C4-2B (cell line): Measurements from ENCODE around the gene DNAH17.

Experiments used
- H3K27ac ChIP-seq: fragments of 450-650 bp; 2 replicates; pipeline ENCODE4 v1.5.1; 2017
- ZFX ChIP-seq: fragments of 450-650 bp; IDR thresholded peaks from 2 replicates; pipeline ENCODE4 v1.6.1; 2017
- TF ChIP-seq, protein P1 (sequence below): fragments of 450-650 bp; conservative IDR thresholded peaks from 2 replicates; pipeline ENCODE4 v1.5.1; 2017; ENCODE audit warnings: mild to moderate bottlenecking

The DNAH17 gene

GRCh38 chr17:78522031-78522809 lies 55.0 kb downstream of the DNAH17 start:
- no peak overlapping the region for H3K27ac ChIP-seq
- TF ChIP-seq, protein P1, sequence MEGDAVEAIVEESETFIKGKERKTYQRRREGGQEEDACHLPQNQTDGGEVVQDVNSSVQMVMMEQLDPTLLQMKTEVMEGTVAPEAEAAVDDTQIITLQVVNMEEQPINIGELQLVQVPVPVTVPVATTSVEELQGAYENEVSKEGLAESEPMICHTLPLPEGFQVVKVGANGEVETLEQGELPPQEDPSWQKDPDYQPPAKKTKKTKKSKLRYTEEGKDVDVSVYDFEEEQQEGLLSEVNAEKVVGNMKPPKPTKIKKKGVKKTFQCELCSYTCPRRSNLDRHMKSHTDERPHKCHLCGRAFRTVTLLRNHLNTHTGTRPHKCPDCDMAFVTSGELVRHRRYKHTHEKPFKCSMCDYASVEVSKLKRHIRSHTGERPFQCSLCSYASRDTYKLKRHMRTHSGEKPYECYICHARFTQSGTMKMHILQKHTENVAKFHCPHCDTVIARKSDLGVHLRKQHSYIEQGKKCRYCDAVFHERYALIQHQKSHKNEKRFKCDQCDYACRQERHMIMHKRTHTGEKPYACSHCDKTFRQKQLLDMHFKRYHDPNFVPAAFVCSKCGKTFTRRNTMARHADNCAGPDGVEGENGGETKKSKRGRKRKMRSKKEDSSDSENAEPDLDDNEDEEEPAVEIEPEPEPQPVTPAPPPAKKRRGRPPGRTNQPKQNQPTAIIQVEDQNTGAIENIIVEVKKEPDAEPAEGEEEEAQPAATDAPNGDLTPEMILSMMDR: no peak
- TF ChIP-seq ZFX: no peak

DNA sequence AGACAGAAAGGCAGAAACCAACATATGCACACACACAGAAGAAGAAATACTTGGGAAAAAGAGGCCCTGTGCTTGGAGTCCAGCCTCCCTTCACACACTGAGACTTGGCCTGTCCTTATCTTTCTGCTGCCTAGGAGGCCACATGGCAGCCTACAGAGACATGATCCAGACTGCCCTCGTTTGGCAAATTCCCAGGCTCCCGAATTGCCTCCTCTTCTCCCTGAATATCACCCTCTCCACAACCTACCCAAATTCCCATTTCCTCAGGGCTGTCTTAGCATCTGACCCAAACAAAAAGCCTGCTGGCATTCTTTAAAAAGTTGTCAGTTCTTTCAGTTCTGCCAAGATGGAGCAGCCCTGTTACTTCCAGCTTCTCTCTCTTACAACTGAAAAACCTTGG lies 59.8 kb downstream of the DNAH17 start:
- TF ChIP-seq, protein P1: no peak
- H3K27ac ChIP-seq: no peak overlapping the region

DNA sequence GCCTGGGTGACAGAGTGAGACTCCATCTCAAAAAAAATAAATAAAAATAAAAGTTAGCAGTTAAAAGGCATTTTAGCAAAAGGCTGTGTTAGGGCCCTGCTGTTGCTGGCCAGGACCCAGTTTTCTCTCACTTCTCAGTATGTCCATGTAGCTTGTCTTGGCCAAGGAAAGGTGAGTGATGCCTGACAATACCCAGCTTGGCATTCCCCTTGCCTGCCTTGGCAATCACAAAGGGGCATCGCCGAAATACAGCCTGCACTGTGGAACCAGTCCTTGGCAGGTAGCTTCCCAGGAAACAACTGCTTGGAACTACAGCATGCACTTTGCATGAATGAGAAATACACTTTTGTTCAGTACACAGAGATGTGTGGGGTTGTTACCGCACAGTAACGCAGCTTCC lies 61.7 kb downstream of the DNAH17 start:
- TF ChIP-seq, protein P1: no peak
- TF ChIP-seq ZFX: no peak
- H3K27ac ChIP-seq: no peak overlapping the region

GRCh38 chr17:78514521-78514920 lies 62.7 kb downstream of the DNAH17 start:
- TF ChIP-seq, protein P1: no peak
- TF ChIP-seq ZFX: no peak
- no peak overlapping the region for H3K27ac ChIP-seq

DNA sequence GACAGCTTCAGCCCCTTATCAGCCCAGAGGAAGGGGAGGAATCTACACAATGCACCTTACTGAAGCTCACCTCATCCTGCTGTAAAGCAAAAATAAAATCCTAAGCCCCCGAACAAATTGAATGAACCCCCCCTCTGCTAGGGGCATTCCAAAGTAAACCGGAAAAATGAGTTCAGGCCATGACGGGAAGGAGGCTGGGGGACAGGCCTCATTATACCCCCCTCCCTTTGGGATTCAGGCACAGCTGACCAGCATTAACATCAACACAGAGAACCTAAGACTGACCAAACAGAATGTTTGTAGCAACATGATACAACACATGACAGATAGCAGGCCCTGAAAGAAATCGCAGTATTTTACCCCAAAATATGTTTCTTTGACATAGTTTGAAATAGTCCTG lies 64.2 kb downstream of the DNAH17 start:
- TF ChIP-seq, protein P1: no peak
- no peak for TF ChIP-seq ZFX
- H3K27ac ChIP-seq: no peak overlapping the region

DNA sequence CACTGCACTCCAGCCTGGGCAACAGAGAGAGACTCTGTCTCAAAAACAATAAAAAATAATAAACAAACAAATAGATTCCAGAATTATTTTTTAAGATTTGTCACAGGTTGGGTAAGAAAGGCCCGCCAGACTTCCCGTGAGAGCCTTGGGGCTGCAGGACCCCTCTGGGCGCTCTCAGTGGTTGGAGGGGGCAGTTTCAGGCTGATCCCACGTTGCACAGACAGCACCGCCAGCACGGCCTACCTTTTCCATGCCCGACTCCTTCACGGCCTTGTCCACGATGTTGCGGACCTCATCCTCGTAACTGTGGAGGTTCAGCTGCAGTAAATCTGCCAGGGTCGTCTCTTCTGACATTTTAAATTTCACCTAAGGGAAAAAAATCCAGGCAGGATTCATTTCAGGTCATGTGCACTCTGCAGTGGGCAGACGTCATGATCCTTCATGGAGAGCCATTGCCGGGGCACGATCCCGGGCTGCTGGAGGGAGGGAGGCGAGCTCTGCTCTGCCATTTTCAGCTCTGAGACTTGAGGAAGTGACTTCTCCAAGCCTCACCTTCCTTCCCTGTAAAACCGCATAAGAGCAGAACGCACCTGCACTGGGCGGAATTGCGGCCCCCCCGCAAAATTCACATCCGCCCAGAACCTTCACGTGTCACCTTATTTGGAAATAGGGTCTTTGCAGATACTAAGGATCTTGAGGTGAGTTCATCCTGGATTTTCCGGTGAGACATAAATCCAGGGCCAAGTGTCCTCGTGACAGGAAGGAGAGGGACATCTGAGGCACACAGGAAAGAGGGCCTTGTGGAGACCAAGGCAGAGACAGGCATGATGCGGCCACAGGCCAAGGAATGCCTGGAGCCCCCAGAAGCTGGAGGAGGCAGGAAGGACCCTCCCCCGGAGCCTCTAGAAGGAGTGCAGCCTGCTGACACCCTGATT lies 66.8 kb downstream of the DNAH17 start:
- H3K27ac ChIP-seq: no peak overlapping the region
- TF ChIP-seq, protein P1: no peak
- no peak for TF ChIP-seq ZFX

DNA sequence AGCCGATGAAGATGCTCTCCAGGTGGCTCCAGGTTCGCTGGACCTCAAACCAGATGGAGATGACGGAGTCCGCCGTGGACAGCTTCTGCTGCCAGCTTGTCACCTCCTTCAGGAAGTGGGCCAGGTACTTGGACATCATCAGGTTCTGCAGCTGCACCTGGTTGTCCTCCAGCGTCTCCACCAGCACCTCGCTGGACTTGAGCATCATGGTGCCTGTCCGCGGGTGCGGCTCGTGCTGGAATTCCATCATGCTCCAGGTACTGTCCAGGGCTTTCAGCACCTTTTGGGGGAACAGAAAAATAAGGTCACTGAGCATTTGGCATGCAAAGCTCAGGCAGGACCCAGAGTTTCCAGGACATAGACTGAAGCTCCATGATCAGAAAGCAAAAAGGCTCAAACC lies 69.7 kb downstream of the DNAH17 start:
- TF ChIP-seq, protein P1: no peak
- TF ChIP-seq ZFX: no peak
- H3K27ac ChIP-seq: no peak overlapping the region
